HG03196 (cell line): Measurements from ENCODE around the gene ABCG1.

ENCODE experiments used
- ATAC-seq: cut with Tn5 transposase; IDR thresholded peaks from one replicate; pipeline ENCODE4 v1.9.1; 2021; ENCODE audit not compliant: unreplicated experiment

Gene ABCG1

GRCh38 chr21:42303443-42303842 lies 84.5 kb downstream of the ABCG1 start:
- no peak for ATAC-seq

GRCh38 chr21:42304556-42305454 lies 85.9 kb downstream of the ABCG1 start:
- ATAC-seq: no peak

- ATAC-seq: no peak
Measured at GRCh38 chr21:42305707-42306147, 86.8 kb downstream of the ABCG1 start.

GRCh38 chr21:42306366-42307035 lies 87.6 kb downstream of the ABCG1 start:
- ATAC-seq: no peak

GRCh38 chr21:42307106-42307505 lies 88.2 kb downstream of the ABCG1 start:
- ATAC-seq: no peak

- no peak for ATAC-seq
Measured at GRCh38 chr21:42308161-42308913, 89.4 kb downstream of the ABCG1 start.

GRCh38 chr21:42308914-42309752 lies 90.2 kb downstream of the ABCG1 start:
- ATAC-seq: no peak

GRCh38 chr21:42309753-42310213 lies 90.8 kb downstream of the ABCG1 start:
- no peak for ATAC-seq

- no peak for ATAC-seq
Measured at GRCh38 chr21:42310411-42311001, 91.6 kb downstream of the ABCG1 start.

GRCh38 chr21:42311160-42311559 lies 92.2 kb downstream of the ABCG1 start:
- no peak for ATAC-seq

GRCh38 chr21:42311816-42312625 lies 93.1 kb downstream of the ABCG1 start:
- ATAC-seq: no peak

GRCh38 chr21:42312626-42313104 lies 93.7 kb downstream of the ABCG1 start:
- no peak for ATAC-seq

- no peak for ATAC-seq
Measured at GRCh38 chr21:42313501-42313969, 94.6 kb downstream of the ABCG1 start.

GRCh38 chr21:42314616-42315295 lies 95.8 kb downstream of the ABCG1 start:
- ATAC-seq: no peak

GRCh38 chr21:42315296-42315891 lies 96.5 kb downstream of the ABCG1 start, which contains the start of gene TFF3:
TSS of gene TFF3 (minus strand) at chr21:42315409. CDS start at chr21:42315374, 35 bp downstream.
- no peak for ATAC-seq

GRCh38 chr21:42316891-42317290 lies 98.0 kb downstream of the ABCG1 start:
- no peak for ATAC-seq

- no peak for ATAC-seq
Measured at GRCh38 chr21:42317341-42317741, 98.4 kb downstream of the ABCG1 start.
